DOHH2 (cell line): ENCODE measurements around the gene PTPN4.

Experiments used
- EZH2phosphoT487 ChIP-seq: fragments of 200-600 bp; sonication (generic); IDR thresholded peaks from 2 replicates; pipeline ENCODE4 v1.6.1; 2017; ENCODE audit warnings: borderline replicate concordance, mild to moderate bottlenecking, antibody characterized with exemption, low read length, moderate library complexity, mixed read lengths
- TF ChIP-seq, protein P1 (sequence below): fragments of 200-600 bp; sonication (generic); IDR thresholded peaks from one replicate; pipeline ENCODE4 v1.5.1; 2014; ENCODE audit warnings: antibody characterized with exemption, mild to moderate bottlenecking, low read depth, low read length; ENCODE audit not compliant: poor library complexity, severe bottlenecking

DNA sequence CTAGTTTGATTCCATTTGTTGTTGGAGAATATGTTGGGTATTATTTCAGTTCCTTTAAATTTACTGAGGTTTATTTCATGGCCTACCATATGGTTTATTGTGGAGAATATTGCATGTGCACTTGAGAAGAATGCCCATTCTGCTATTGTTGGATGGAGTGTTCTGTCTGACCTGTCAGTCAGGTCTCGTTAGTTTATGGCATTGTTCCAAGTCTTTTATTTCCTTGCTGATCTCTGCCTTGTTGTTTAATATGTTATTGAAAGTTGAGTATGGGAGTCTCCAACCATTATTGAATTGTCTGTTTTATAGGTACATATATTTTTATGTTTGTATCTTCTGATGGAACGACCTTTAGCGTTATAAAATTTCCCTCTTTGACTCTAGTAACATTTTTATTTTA is 86.3 kb downstream of the PTPN4 start:
- TF ChIP-seq, protein P1, sequence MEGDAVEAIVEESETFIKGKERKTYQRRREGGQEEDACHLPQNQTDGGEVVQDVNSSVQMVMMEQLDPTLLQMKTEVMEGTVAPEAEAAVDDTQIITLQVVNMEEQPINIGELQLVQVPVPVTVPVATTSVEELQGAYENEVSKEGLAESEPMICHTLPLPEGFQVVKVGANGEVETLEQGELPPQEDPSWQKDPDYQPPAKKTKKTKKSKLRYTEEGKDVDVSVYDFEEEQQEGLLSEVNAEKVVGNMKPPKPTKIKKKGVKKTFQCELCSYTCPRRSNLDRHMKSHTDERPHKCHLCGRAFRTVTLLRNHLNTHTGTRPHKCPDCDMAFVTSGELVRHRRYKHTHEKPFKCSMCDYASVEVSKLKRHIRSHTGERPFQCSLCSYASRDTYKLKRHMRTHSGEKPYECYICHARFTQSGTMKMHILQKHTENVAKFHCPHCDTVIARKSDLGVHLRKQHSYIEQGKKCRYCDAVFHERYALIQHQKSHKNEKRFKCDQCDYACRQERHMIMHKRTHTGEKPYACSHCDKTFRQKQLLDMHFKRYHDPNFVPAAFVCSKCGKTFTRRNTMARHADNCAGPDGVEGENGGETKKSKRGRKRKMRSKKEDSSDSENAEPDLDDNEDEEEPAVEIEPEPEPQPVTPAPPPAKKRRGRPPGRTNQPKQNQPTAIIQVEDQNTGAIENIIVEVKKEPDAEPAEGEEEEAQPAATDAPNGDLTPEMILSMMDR = no peak
- no peak for TF ChIP-seq EZH2phosphoT487
